Epithelial cell of esophagus (primary cell): ENCODE measurements around the gene KRR1.

Experiments
- DNase-seq: peaks from one replicate; pipeline ENCODE4 v3.0.0; 2010; ENCODE audit warnings: low read depth
- H3K4me3 ChIP-seq: 2 replicates; pipeline ENCODE4 v1.5.1; 2011; ENCODE audit warnings: mild to moderate bottlenecking, low read length, control low read depth
- CTCF ChIP-seq: IDR thresholded peaks from 2 replicates; pipeline ENCODE4 v1.5.1; 2011; ENCODE audit warnings: low read depth, mild to moderate bottlenecking, low read length, control low read depth, inconsistent platforms; ENCODE audit not compliant: insufficient read depth; ENCODE audit errors: missing control alignments

The KRR1 gene

GRCh38 chr12:75479963-75480461 is 31.4 kb downstream of the KRR1 start:
- peak; percentile 37 for DNase-seq

GRCh38 chr12:75478116-75478794 is 33.2 kb downstream of the KRR1 start:
- DNase-seq: peak; percentile 28
- TF ChIP-seq CTCF: no peak
- no peak overlapping the region for H3K4me3 ChIP-seq

More at GRCh38 chr12:75479963-75480461, 31.4 kb downstream of the KRR1 start:
- TF ChIP-seq CTCF: no peak
- H3K4me3 ChIP-seq: no peak overlapping the region

GRCh38 chr12:75477137-75477536 is 34.3 kb downstream of the KRR1 start:
- DNase-seq: no peak

GRCh38 chr12:75476071-75476470 is 35.3 kb downstream of the KRR1 start:
- H3K4me3 ChIP-seq: no peak overlapping the region
- no peak for DNase-seq
- no peak for TF ChIP-seq CTCF

More at GRCh38 chr12:75477137-75477536, 34.3 kb downstream of the KRR1 start:
- TF ChIP-seq CTCF: no peak
- H3K4me3 ChIP-seq: no peak overlapping the region

- no peak for TF ChIP-seq CTCF
- H3K4me3 ChIP-seq: no peak overlapping the region
- peak; percentile 70 for DNase-seq
Observed at GRCh38 chr12:75474116-75474515, 37.3 kb downstream of the KRR1 start.

GRCh38 chr12:75471902-75472890 is 39.2 kb downstream of the KRR1 start:
- no peak for TF ChIP-seq CTCF
- no peak for DNase-seq
- H3K4me3 ChIP-seq: no peak overlapping the region
